ENCODE results near the gene LETM1. TPM values are rescaled to one million over a fixed set of nuclear protein-coding genes. Genes with fewer than 3 reads are reported as not detected.

The LETM1 gene
- polyA plus RNA-seq, 1 donor (not counting 4 experiments of a cell fraction or from before 2014, with no cell fraction given) = 25.6 TPM

- Histone ChIP-seq H4K20me1 (ENCODE audit: control insufficient read depth, extremely low read depth, insufficient read depth, low read length) (no peaks in the 10 kb centered on the region), H3K79me2 (ENCODE audit: control insufficient read depth, insufficient read depth, low read length) (no peaks in the 10 kb centered on the region), H3K4me2 (ENCODE audit: control insufficient read depth, extremely low read depth, insufficient read depth, low read depth, low read length) (no peak overlapping the region), H3K27me3 (ENCODE audit: control insufficient read depth, extremely low read depth, insufficient read depth, low read length) (no peaks in the 10 kb centered on the region), H3K4me3 (ENCODE audit: control insufficient read depth in 2 of 3, extremely low read depth in 1 of 3, insufficient read depth in 2 of 3, low read depth in 1 of 3, low read length in 3 of 3) (no peak overlapping the region), H2AFZ (ENCODE audit: control insufficient read depth, low read length) (no peak overlapping the region), H3K9ac (ENCODE audit: control insufficient read depth, extremely low read depth, insufficient read depth, low read length) (no peak overlapping the region), H3K27ac (ENCODE audit: control insufficient read depth, insufficient read depth, low read length) (no peak overlapping the region), H3K9me1 (ENCODE audit: control insufficient read depth, extremely low read depth, insufficient read depth, low read length) (no peaks in the 10 kb centered on the region), H3K4me1 (ENCODE audit: control insufficient read depth, extremely low read depth, insufficient read depth, low read length) (no peaks in the 10 kb centered on the region), H3K36me3 (ENCODE audit: control insufficient read depth in 2 of 2, extremely low read depth in 1 of 2, insufficient read depth in 2 of 2, low read length in 2 of 2) (peaks cover 46 to 49% of the 10 kb centered on the region in 2 experiments), H3K9me3 (ENCODE audit: control insufficient read depth, low read depth, low read length) (no peaks in the 10 kb centered on the region)
- TF ChIP-seq CTCF (optimal IDR thresholded peaks at IDR 0.05 in 1 of 3, IDR thresholded peaks at IDR 0.05 in 1 of 3, conservative IDR thresholded peaks at IDR 0.05 in 1 of 3; ENCODE audit: extremely low read depth in 1 of 3, insufficient read depth in 2 of 3, low read length in 3 of 3) (no peak), EZH2 (IDR thresholded peaks at IDR 0.05; ENCODE audit: low read length) (no peak)
- DNase-seq (ENCODE audit: low read depth, low spot score) (no peak), FAIRE-seq (no peak)
- dilution Hi-C loops (cut with MboI; ENCODE audit: extremely low pct_ligation_motif_present, low sequenced_read_pairs) = no loop called here
These were observed 36.1 kb downstream of the LETM1 start for GRCh38 chr4:1819816-1820215.

- FAIRE-seq = no peak
- peaks cover 46% of the 10 kb centered on the region in 2 experiments for H3K36me3 ChIP-seq (ENCODE audit: control insufficient read depth in 2 of 2, extremely low read depth in 1 of 2, insufficient read depth in 2 of 2, low read length in 2 of 2)
- dilution Hi-C loops (cut with MboI; ENCODE audit: extremely low pct_ligation_motif_present, low sequenced_read_pairs) = no loop called here
These were observed 36.7 kb downstream of the LETM1 start for GRCh38 chr4:1819284-1819683.

More at GRCh38 chr4:1819284-1819683, 36.7 kb downstream of the LETM1 start:
- H3K4me2 ChIP-seq (ENCODE audit: control insufficient read depth, extremely low read depth, insufficient read depth, low read depth, low read length) = no peak overlapping the region
- no peaks in the 10 kb centered on the region for H3K4me1 ChIP-seq (ENCODE audit: control insufficient read depth, extremely low read depth, insufficient read depth, low read length)
- H3K27ac ChIP-seq (ENCODE audit: control insufficient read depth, insufficient read depth, low read length) = no peak overlapping the region
- no peak overlapping the region for H2AFZ ChIP-seq (ENCODE audit: control insufficient read depth, low read length)
- no peak overlapping the region for H3K9ac ChIP-seq (ENCODE audit: control insufficient read depth, extremely low read depth, insufficient read depth, low read length)
- no peaks in the 10 kb centered on the region for H3K9me3 ChIP-seq (ENCODE audit: control insufficient read depth, low read depth, low read length)
- H4K20me1 ChIP-seq (ENCODE audit: control insufficient read depth, extremely low read depth, insufficient read depth, low read length) = peaks cover under 1% of the 10 kb centered on the region
- H3K9me1 ChIP-seq (ENCODE audit: control insufficient read depth, extremely low read depth, insufficient read depth, low read length) = no peaks in the 10 kb centered on the region
- TF ChIP-seq EZH2 (IDR thresholded peaks at IDR 0.05; ENCODE audit: low read length) (no peak), CTCF (optimal IDR thresholded peaks at IDR 0.05 in 1 of 3, IDR thresholded peaks at IDR 0.05 in 1 of 3, conservative IDR thresholded peaks at IDR 0.05 in 1 of 3; ENCODE audit: extremely low read depth in 1 of 3, insufficient read depth in 2 of 3, low read length in 3 of 3) (no peak)
- H3K79me2 ChIP-seq (ENCODE audit: control insufficient read depth, insufficient read depth, low read length) = no peaks in the 10 kb centered on the region
- no peaks in the 10 kb centered on the region for H3K27me3 ChIP-seq (ENCODE audit: control insufficient read depth, extremely low read depth, insufficient read depth, low read length)
- DNase-seq (ENCODE audit: low read depth, low spot score) = no peak
- H3K4me3 ChIP-seq (ENCODE audit: control insufficient read depth in 2 of 3, extremely low read depth in 1 of 3, insufficient read depth in 2 of 3, low read depth in 1 of 3, low read length in 3 of 3) = no peak overlapping the region

All from keratinocyte (primary cell).